ENCODE measurements around the gene CAMTA1.
A peak's percentile ranks its signal among the peaks of the same experiment; 100 is the strongest.

The CAMTA1 gene

GRCh38 chr1:7655354-7655753, 870.1 kb downstream of the CAMTA1 start:
- no peak for DNase-seq

- DNase-seq = no peak
Measured at GRCh38 chr1:7656557-7657215, 871.4 kb downstream of the CAMTA1 start.

GRCh38 chr1:7657287-7658016, 872.2 kb downstream of the CAMTA1 start:
- no peak for DNase-seq

GRCh38 chr1:7658099-7658498, 872.8 kb downstream of the CAMTA1 start:
- DNase-seq = no peak

- no peak for DNase-seq
Measured at GRCh38 chr1:7659514-7659913, 874.3 kb downstream of the CAMTA1 start.

GRCh38 chr1:7663451-7664146, 878.3 kb downstream of the CAMTA1 start:
- DNase-seq = no peak

GRCh38 chr1:7664147-7664892, 879.1 kb downstream of the CAMTA1 start:
- no peak for DNase-seq

- DNase-seq = no peak
Measured at GRCh38 chr1:7664893-7665250, 879.6 kb downstream of the CAMTA1 start.

- no peak for DNase-seq
Measured at GRCh38 chr1:7666249-7666648, 881.0 kb downstream of the CAMTA1 start.

GRCh38 chr1:7667159-7667558, 881.9 kb downstream of the CAMTA1 start:
- no peak for DNase-seq

GRCh38 chr1:7667625-7668218, 882.5 kb downstream of the CAMTA1 start:
- DNase-seq = peak; percentile 81

GRCh38 chr1:7669559-7670311, 884.5 kb downstream of the CAMTA1 start:
- DNase-seq = peak; percentile 42

GRCh38 chr1:7670334-7671145, 885.3 kb downstream of the CAMTA1 start:
- DNase-seq = no peak

GRCh38 chr1:7671146-7671465, 885.9 kb downstream of the CAMTA1 start:
- DNase-seq = no peak

- no peak for DNase-seq
Measured at GRCh38 chr1:7671676-7672075, 886.4 kb downstream of the CAMTA1 start.

GRCh38 chr1:7672864-7673263, 887.6 kb downstream of the CAMTA1 start:
- DNase-seq = no peak

GRCh38 chr1:7674972-7675371, 889.7 kb downstream of the CAMTA1 start:
- DNase-seq = no peak

GRCh38 chr1:7675431-7676273, 890.4 kb downstream of the CAMTA1 start:
- DNase-seq = no peak

- DNase-seq = no peak
Measured at GRCh38 chr1:7676274-7676945, 891.2 kb downstream of the CAMTA1 start.

- DNase-seq = no peak
Measured at GRCh38 chr1:7677111-7677510, 891.9 kb downstream of the CAMTA1 start.

Data from T-helper 9 cell (primary cell).